Activated CD8-positive, alpha-beta T cell treated with anti-CD3 and anti-CD28 coated beads for 36 hours (primary cell): Measurements from ENCODE around the gene PDE4C. TPM values are rescaled to one million over a fixed set of nuclear protein-coding genes. Genes with fewer than 3 reads are reported as not detected.
"Not testable (repeated sequence)": the region's sequence is repeated elsewhere in the genome, so short reads cannot be mapped to it uniquely, and the experiment has no call there.

Source experiments
- ATAC-seq: fragments of 200-7000 bp; cut with Tn5 transposase; one replicate; pipeline ENCODE4 v1.10.0; 2021; ENCODE audit warnings: mild to moderate bottlenecking, moderate library complexity
- CTCF ChIA-PET: fragments of 350-600 bp; sonication (Branson Sonifier 250); formaldehyde crosslinking; loops from one replicate; lab custom pipeline; 2021; ENCODE audit warnings: antibody characterized with exemption; lab: Charles Lee
- POLR2A ChIA-PET: fragments of 350-600 bp; sonication (Branson Sonifier 250); formaldehyde crosslinking; loops from one replicate; lab custom pipeline; 2021; ENCODE audit warnings: antibody characterized with exemption; lab: Charles Lee
- DNase-seq: peaks from one replicate; pipeline ENCODE4 v3.0.0-alpha.2; 2020
- H3K27ac Mint-ChIP-seq: one replicate; pipeline ENCODE4 v1.8.0; 2021; ENCODE audit warnings: mild to moderate bottlenecking, mixed read lengths
- H3K27me3 Mint-ChIP-seq: one replicate; pipeline ENCODE4 v1.8.0; 2021; ENCODE audit warnings: mixed read lengths
- H3K36me3 Mint-ChIP-seq: one replicate; pipeline ENCODE4 v1.8.0; 2021; ENCODE audit warnings: low read depth, mixed read lengths
- H3K4me1 Mint-ChIP-seq: one replicate; pipeline ENCODE4 v1.8.0; 2021; ENCODE audit warnings: low read depth, mixed read lengths
- H3K4me3 Mint-ChIP-seq: one replicate; pipeline ENCODE4 v1.8.0; 2021; ENCODE audit warnings: mild to moderate bottlenecking, moderate library complexity, mixed read lengths
- H3K9me3 Mint-ChIP-seq: one replicate; pipeline ENCODE4 v1.8.0; 2021; ENCODE audit warnings: mixed read lengths
- intact Hi-C: fragments of 100-400 bp; cut with micrococcal nuclease; formaldehyde crosslinking; loops from one replicate; pipeline ENCODE4 v1.10.0; 2022
- total RNA-seq, 2 experiments: library from RNA; stranded (reverse); gene quantifications; one replicate each; pipeline ENCODE4 v1.2.3, GENCODE V29; 2021
- TF ChIP-seq, protein P1 (sequence below): fragments of 200-600 bp; IDR thresholded peaks from one replicate; pipeline ENCODE4 v1.8.0; 2022; ENCODE audit warnings: antibody characterized with exemption, mild to moderate bottlenecking

PDE4C gene
- total RNA-seq, 2 experiments from 2014 or later: 0.38 TPM; not detected in 1

DNA sequence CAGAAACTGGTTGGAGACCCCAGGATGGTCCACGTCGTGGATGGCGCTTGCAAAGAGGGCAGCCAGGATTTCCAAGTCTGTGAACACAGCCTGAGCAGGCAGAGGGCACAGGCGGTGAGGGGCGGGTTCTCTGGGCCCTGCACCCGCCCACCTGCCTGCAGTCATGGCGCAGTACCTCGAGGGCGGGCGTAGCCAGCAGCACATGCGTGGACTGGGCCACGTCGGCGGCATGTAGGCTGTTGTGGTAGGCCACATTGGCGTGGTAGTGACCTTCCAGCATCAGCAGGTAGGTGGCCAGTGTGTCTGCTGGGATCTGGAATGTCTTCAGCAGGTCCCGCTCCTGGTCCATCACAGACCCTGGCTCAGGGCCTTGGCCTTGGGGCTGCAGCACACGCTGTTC lies 8.1 kb downstream of the PDE4C start:
- peaks cover 13% of the 10 kb centered on the region for H3K27me3 Mint-ChIP-seq
- no peaks in the 10 kb centered on the region for H3K36me3 Mint-ChIP-seq
- peaks cover 8% of the 10 kb centered on the region for H3K4me1 Mint-ChIP-seq
- ChIA-PET POLR2A (no interaction called here), CTCF (interaction anchor here (0.8 kb wide), 1 partner anchor 12 kb away, joined by 3 read pairs; no protein-coding TSS in a partner anchor)
- H3K4me3 Mint-ChIP-seq: no peak overlapping the region
- intact Hi-C loops: no loop called here
- H3K9me3 Mint-ChIP-seq: no peaks in the 10 kb centered on the region
- TF ChIP-seq, protein P1, sequence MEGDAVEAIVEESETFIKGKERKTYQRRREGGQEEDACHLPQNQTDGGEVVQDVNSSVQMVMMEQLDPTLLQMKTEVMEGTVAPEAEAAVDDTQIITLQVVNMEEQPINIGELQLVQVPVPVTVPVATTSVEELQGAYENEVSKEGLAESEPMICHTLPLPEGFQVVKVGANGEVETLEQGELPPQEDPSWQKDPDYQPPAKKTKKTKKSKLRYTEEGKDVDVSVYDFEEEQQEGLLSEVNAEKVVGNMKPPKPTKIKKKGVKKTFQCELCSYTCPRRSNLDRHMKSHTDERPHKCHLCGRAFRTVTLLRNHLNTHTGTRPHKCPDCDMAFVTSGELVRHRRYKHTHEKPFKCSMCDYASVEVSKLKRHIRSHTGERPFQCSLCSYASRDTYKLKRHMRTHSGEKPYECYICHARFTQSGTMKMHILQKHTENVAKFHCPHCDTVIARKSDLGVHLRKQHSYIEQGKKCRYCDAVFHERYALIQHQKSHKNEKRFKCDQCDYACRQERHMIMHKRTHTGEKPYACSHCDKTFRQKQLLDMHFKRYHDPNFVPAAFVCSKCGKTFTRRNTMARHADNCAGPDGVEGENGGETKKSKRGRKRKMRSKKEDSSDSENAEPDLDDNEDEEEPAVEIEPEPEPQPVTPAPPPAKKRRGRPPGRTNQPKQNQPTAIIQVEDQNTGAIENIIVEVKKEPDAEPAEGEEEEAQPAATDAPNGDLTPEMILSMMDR: no peak
- no peak for ATAC-seq
- no peak for DNase-seq
- H3K27ac Mint-ChIP-seq: no peak overlapping the region

DNA sequence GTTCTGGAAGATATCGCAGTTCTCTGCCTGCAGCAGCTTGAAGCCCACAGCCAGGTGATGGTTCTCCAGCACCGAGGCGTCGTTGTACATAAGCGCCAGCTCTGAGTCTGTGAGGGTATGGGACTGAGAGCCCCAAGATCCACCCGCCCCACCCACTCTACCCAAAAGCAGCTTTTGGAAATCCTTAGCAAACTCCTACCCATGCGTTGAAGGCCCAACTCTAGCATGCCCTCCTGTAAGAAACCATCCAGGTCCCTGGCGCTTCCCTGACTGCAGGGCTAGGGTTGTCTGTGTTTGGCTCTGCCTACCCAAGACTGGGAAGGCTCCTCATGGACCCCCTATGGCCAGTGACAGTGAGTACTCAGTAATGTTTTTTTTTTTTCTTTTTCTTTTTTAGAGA lies 9.4 kb downstream of the PDE4C start:
- POLR2A ChIA-PET: no interaction called here
- no peak overlapping the region for H3K4me3 Mint-ChIP-seq

DNA sequence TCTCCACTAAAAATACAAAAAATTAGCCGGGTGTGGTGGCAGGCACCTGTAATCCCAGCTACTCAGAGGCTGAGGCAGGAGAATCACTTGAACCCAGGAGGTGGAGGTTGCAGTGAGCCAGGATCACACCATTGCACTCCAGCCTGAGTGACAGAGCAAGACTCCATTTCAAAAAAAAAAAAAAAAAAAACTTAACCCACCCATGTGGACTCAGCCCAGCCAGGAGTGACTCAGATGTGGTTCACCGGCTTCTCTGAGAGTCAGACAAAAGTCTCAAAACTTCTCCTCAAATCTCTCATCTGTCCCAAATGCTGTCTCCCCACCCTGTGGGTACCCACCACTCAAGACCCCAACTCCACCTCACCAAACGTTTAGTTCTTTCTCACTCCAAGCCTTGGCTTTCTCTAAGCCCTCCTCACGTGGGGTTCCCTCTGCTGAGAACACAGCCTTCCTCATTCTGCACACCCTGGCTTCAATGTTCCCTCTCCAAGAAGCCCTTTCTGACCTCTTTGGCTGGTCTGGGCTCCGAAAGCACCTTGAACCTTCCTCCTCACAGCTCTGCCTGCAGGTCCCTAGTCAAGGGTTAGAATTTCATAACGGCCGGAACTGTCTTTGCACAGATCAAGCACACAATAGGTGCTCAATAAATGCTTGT lies 11.3 kb downstream of the PDE4C start:
- Mint-ChIP-seq H3K27ac (no peak overlapping the region), H3K9me3 (no peaks in the 10 kb centered on the region), H3K4me3 (no peak overlapping the region), H3K27me3 (peaks cover 3% of the 10 kb centered on the region), H3K4me1 (peaks cover 6% of the 10 kb centered on the region), H3K36me3 (no peaks in the 10 kb centered on the region)
- peak; percentile 84 for ATAC-seq
- CTCF ChIA-PET: interaction anchor here (1.1 kb wide), 1 partner anchor 37 kb away, joined by 3 read pairs; no protein-coding TSS in a partner anchor
- intact Hi-C loops: loop anchor here (5.0 kb wide), 1 partner anchor 37 kb away; no protein-coding TSS in a partner anchor
- POLR2A ChIA-PET: no interaction called here
- TF ChIP-seq, protein P1: no peak
- DNase-seq: peak; percentile 33

More for the DNA sequence above, 9.4 kb downstream of the PDE4C start:
- Mint-ChIP-seq H3K27me3 (peaks cover 12% of the 10 kb centered on the region), H3K4me1 (peaks cover 8% of the 10 kb centered on the region), H3K36me3 (no peaks in the 10 kb centered on the region), H3K27ac (no peak overlapping the region), H3K9me3 (no peaks in the 10 kb centered on the region)
- intact Hi-C loops: no loop called here
- ATAC-seq: no peak
- TF ChIP-seq, protein P1: no peak
- CTCF ChIA-PET: interaction anchor here (1.3 kb wide), 1 partner anchor 9 kb away, joined by 5 read pairs; no protein-coding TSS in a partner anchor
- DNase-seq: no peak

DNA sequence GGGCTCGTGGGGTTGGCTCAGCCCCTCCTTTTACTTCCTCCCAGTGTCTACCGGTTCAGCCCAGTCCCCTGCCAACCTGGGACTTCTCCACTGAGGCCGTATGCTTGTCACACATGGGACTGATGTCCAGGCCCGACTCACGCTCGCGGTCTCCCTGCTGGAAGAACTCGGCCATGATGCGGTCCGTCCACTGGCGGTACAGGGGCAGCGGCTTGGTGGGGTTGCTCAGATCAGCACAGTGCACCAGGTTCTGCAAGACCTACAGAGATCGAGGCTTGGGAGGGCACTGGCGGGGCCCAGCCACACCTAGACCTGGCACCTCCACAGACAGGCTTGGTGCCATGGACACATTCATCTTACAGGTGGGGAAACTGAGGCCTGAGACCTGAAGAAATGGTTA lies 14.6 kb downstream of the PDE4C start:
- CTCF ChIA-PET: interaction anchor here (0.7 kb wide), 2 partner anchors 39 to 40 kb away, joined by 3 to 5 read pairs; no protein-coding TSS in a partner anchor
- Mint-ChIP-seq H3K4me3 (no peak overlapping the region), H3K9me3 (no peaks in the 10 kb centered on the region), H3K27ac (no peak overlapping the region), H3K4me1 (peaks cover 3% of the 10 kb centered on the region), H3K36me3 (no peaks in the 10 kb centered on the region), H3K27me3 (peaks cover 7% of the 10 kb centered on the region)
- intact Hi-C loops: loop anchor here (5.0 kb wide), 1 partner anchor 41 kb away; no protein-coding TSS in a partner anchor
- no peak for DNase-seq
- no peak for ATAC-seq
- POLR2A ChIA-PET: no interaction called here
- TF ChIP-seq, protein P1: no peak

DNA sequence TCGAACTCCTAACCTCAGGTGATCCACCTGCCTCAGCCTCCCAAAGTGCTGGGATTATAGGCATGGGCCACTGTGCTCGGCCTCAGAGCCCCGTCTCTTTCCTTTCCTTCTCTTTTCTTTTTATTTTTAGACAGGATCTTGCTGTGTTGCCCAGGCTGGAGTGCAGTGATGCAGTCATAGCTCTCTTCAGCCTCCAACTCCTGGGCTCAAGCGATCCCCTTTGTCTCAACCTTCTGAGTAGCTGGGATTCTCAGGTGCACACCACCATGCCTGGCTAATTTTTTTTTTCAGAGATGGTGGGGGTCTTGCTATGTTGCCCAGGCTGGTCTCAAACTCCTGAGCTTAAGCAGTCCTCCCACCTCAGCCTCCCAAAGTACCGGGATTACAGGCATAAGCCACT lies 16.3 kb downstream of the PDE4C start:
- not testable (repeated sequence) for H3K4me3 Mint-ChIP-seq, H3K9me3 Mint-ChIP-seq, H3K27ac Mint-ChIP-seq, H3K27me3 Mint-ChIP-seq, H3K4me1 Mint-ChIP-seq, DNase-seq, H3K36me3 Mint-ChIP-seq, ATAC-seq
- intact Hi-C loops: loop anchor here (5.0 kb wide), 1 partner anchor 42 kb away; no protein-coding TSS in a partner anchor
- ChIA-PET POLR2A (interaction anchor here (0.6 kb wide), 1 partner anchor 209 kb away, joined by 3 read pairs; the partner anchor contains the start of gene SSBP4), CTCF (interaction anchor here (0.8 to 11.3 kb wide), 4 partner anchors 22 to 201 kb away, joined by 3 to 185 read pairs (median 4); a partner anchor contains a TSS)
